Endothelial cell of hepatic sinusoid (primary cell): ENCODE data around the gene NFIC.
"Not testable (repeated sequence)": the region's sequence is repeated elsewhere in the genome, so short reads cannot be mapped to it uniquely, and the experiment has no call there.

Source experiments
- in situ Hi-C: cut with HindIII; loops from 2 replicates; pipeline ENCODE4 v1.10.0; 2017; ENCODE audit warnings: low sequenced_read_pairs

Gene NFIC

DNA sequence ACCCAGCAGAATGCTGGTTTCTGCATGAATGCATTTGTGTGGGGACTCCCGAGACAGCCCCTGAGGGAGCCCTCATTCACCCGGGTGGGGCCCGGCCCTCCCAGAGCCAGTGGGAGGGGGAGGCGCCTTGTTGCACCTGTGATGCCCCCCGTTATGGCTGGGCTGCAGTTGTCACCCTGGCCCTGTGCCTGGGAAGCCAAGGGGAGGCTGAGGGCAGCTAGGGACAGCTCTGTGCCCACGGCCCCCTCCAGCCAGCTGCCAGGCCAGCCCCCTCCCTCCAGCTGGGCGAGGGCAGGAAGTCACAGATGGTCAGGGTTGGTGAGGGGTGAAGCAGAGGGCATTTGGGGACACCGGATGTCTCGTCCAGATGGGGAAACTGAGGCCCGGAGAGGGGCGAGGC, 26.1 kb downstream of the NFIC start:
- in situ Hi-C loops = no loop called here

DNA sequence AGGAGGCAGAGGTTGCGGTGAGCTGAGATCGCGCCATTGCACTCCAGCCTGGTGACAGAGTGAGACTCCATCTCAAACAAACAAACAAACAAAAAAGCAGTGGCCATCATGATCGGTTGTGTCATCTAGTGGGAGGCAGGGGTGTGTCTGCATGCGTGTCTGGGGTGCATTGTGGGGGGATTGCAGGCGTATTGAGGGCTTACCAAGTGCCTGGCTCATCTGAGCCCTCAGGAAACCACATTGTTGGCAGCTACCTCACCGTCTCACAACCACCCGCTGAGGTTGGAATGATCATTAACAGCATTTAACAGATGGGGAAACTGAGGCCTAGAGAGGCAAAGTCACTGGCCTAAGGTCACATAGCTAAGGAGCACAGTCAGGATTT, 30.5 kb downstream of the NFIC start:
- in situ Hi-C loops = no loop called here

DNA sequence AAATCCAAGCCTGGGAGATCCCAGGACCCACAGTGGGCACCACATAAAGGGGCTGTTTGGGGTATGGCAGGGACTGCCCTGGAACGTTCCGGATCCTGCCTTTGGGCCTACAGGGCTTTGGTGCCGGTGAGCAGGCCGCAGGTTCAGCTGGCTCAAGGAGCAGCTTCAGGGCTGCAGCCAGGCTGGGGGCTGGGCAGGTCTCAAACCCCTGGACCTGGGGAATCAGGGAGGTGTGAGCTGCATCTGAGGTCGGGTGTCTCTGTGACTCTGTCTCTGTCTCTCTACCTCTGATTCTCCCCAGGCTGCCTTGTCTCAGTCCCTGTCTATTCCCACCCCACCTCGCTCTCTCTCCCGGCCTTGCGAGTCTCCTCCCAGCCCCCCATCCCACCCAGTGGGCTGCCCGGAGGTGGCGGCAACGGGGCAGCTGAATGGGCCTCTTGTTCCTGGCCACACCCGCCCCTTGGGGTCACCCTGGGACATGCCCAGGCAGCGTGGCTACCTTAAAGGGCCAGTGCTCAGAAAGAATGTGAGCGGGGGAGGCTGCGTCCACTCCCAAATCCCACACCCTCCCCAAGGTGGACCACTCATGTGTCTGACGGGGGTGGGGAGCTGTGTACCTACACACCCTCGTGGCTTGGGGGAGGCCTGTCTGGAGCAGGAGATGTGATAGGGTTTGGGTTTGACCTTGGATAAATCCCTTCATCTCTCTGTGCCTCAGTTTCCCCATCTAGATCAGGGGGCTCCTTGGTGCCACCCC, 31.1 kb downstream of the NFIC start:
- in situ Hi-C loops = no loop called here

DNA sequence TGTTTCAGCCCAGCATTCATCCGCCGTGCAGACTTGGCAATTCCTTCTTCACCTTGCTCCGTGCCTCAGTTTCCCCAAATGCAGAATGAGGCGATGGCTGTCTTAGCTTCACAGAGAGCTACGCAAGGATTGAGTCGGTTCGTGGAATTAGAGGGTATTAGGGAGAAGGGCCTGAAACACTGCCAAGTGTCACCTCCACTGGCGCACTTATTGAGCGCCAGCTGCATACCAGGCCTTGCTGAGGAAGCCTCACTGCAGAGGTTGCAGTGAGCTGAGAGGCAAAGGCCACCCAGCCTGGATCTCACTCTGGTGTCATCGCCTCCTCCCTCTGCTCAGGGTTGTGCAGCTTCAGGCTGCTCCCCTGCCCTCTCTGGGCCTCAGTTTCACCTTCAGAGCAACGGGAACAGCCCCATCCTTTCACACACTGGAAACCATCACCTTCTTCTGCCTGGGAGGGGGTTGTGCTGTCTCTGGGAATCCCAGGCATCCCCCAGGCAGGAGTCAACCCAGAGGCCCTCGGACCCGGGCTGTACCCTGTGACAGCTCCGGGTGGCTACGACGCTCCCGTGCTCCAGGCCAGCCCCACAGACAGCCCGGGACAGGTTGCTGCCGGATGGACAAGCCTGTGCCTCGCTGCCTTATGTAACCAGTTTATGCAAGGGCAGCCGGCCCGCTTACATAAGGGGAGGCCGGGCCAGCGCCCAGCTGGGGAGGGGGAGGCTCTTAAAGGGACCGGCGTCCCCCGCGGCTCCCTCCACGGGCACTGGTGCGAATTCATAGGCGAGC, 31.9 kb downstream of the NFIC start:
- in situ Hi-C loops = no loop called here

DNA sequence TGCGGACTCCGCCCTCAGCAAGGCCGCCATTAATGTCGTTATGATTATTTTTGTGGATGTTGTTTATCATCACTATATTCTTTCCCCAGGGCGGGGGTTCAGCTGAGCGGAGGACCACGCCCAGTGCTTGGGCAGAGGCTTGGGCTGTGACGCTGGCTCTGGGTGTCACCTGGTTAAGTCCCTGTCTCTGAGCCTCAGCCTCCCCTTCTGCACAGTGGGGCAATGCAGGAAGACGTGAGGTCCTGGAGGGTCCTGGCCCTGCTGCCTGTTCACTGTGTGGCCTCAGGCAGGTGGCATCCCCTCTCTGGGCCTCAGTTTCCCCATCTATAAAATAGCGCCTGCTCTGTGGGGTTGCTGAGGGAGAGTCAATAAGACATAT, 32.5 kb downstream of the NFIC start:
- in situ Hi-C loops = no loop called here

DNA sequence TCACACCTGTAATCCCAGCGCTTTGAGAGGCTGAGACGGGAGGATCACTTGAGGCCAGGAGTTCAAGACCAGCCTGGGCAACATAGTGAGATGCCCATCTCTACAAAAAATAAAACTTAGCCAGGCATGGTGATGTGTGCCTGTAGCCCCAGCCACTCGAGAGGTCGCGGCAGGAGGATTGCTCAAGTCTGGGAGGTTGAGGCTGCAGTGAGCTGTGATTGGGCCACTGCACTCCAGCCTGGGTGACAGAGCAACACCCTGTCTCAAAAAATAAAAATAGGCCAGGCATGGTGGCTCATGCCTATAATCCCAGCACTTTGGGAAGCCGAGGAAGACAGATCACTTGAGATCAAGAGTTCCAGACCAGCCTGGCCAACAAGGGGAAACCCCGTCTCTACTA, 32.9 kb downstream of the NFIC start:
- in situ Hi-C loops = not testable (repeated sequence)

DNA sequence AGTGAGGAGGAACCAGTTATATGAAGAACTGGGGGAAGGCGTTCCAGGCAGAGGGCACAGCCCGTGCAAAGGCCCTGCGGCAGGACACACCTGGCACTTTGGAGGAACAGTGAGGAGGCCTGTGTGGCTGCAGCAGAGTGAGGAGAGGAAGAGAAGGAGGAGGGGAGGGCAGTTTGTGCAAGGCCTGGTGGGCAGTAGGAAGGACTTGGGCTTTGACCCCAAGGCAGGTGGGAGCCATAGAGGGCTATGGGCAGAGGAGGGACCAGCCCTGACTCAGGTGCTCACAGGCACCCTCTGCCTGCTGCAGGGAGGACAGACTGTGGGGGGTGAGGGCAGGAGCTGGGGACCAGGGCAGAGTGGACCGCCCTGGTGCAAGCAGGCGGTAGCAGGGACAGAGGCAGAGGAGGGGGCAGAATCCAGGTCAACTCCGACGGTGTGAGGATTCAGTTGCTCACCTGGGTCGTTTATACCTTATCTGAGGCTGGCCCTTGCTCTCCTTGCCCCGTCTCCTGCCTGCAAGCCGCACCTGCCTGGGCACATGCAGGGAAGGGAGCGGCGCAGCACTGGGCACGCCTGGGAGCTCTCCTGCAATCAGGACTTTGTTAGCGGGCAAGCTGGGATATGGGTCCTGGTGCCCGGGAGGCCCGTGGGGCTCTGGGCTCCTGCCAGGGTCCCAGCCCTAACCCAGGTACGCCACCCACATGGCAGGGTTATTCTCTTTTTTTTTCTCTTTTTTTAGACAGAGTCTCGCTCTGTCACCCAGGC, 34.8 kb downstream of the NFIC start:
- in situ Hi-C loops = no loop called here

DNA sequence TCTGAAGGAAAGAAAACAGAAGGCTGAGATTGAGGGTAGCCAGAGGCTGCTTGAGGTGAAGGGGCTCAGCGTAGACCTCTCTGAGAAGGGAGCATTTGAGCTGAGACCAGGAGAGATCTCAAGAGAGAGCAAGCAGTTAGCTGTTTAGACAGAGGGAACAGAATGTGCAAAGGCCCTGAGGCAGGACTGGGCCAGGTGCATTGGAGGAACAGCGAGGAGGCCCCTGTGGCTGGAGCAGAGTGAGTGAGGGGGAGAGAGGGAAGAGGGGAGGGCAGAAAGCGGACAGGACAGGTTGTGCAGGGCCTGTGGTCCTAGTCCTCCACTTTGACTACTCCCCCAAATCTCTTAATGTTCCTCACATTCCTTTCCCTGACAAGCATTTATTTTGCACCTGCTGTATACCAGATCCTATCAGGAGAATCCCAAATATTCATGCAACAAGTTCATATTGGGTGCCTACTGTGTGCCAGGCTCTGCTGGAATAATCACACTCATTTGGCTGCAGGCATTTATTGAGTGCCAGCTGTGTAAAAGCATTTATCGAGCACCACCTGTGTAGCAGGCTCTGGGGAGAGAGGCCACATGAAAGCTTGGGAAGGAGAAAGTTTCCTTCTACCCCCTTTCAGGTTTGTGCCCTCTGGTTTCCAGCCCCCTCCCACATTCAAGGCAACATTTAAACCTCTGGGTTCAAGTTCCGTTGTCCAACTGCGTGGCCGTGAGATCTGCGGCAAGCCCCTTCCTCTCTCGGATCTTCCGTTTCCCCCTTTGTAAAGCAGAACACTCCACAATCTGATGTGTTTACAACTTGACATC, 36.5 kb downstream of the NFIC start:
- in situ Hi-C loops = no loop called here

DNA sequence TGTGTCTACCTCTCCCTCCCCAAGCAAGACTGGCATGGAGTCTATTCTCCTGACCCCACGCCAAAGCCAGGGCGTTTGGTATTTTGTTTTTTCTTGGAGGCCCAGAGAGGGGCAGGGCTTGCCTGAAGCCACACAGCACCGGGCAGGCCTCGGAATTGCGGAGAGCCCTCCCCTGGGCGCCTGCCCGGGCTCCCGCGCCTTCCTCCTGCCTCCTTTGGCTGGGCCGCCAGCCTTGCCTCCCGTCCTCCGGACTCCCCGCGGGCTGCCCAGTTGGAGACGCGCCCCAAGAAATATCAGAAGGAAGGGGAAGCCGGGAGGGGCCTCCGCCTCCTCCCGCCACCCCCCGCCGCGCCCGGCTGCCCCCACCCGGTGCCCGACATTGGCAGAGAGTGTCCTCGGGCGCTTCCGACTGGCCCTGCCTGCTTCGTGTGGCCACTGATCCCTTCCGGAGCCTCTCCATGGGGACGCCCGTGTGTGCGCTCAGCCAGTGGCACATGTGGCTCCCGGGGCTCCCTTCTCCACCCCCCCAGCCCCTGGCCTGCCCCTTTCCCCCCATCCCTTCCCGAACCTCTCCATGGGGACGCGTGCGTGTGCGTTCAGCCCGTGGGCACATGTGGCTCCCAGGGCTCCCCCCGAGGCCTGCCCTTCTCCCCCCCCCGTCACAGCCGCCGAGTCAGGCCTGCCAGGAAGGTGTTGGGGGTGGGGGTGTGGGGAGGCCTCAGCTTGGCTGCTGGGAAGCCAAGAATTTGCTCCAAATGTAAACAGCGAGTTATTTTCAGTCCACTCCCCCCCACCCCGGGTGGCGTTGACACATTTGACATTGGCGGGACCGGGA, 37.3 kb downstream of the NFIC start:
- in situ Hi-C loops = no loop called here

DNA sequence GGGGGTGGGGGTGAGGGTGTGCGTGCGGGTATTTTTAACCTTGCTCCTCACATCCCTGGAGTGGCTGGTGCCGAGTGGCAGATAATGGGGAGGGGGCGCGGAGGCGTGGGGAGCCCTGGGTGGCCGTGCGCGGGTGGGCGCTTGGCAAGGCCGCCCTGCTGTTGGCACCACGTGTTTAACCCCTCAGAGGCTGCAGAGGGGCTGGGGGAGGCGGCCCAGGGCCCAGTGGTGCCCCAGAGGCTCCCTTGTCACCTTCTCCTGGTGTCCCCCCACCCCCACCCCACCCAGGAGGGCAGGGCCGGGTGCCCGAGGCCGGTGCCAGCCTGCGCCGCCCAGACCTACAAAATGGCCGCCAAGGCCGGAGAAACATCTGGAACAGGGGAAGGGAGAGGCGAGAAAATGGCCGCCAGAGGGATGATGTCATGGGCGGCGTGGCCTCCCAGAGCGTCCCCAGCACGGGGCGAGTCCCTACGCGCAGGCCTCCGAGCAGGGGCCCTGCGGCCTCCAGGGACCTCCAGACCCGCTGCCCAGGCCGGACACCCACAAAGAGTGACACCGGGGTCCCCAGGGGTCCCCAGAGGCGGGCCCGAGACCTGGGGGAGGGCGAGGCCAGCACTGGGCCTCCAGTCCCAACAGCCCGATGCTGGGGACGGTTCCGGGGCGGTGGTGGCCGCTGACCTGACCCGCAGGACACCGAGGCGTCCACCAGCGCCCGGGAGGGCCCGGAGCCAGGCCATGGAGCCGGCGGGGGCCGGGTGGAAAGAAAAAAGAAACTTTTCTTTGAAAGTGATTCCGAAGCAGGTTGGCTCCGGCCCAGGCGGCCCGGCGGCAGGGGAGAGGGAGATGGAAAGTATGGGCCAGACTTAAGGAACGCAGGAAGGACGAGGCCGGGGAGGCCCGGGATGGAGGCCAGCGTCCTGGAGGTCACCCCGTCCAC, 38.2 kb downstream of the NFIC start:
- in situ Hi-C loops = no loop called here

DNA sequence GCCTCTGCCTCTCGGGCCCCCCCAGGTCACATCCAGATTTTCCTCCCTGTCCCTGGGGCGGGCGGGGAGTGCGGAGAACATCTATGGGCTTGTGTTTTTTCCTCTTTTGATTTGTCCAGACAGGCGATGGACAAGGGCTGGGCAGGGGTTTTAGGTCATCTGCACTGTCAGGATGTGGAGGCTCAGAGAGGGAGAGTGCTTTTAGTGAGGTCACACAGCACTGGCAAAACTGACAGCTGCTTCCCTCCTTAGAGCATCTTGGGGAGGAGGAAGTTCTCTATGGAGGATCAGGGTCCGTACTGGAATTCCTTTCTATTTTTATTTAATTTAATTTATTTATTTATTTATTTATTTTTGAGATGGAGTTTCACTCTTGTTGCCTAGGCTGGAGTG, 38.9 kb downstream of the NFIC start:
- in situ Hi-C loops = no loop called here

DNA sequence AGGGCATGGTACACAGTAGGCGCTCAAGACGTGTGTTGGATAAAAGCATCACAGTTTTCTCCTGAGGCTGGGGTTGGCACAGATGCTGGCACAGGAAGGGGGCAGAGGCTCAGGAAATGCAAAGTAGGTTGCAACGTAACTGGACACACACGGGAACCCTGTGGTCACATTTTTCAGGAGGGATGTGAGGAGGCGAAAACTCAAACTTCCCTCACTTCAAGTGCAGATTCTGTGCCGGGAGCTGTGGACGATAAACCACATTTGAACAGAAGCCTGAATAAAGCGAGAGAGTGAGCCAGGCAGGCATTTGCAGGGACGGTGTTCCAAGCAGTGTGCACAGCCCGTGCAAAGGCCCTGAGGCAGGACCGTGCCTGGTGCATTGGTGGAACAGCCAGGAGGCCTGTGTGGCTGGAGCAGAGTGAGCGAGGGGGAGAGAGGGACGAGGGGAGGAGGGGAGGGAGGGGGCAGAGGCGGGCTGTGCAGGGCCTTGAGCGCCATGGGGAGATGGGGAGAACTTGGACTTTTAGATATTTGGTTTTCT, 40.3 kb downstream of the NFIC start:
- in situ Hi-C loops = no loop called here

DNA sequence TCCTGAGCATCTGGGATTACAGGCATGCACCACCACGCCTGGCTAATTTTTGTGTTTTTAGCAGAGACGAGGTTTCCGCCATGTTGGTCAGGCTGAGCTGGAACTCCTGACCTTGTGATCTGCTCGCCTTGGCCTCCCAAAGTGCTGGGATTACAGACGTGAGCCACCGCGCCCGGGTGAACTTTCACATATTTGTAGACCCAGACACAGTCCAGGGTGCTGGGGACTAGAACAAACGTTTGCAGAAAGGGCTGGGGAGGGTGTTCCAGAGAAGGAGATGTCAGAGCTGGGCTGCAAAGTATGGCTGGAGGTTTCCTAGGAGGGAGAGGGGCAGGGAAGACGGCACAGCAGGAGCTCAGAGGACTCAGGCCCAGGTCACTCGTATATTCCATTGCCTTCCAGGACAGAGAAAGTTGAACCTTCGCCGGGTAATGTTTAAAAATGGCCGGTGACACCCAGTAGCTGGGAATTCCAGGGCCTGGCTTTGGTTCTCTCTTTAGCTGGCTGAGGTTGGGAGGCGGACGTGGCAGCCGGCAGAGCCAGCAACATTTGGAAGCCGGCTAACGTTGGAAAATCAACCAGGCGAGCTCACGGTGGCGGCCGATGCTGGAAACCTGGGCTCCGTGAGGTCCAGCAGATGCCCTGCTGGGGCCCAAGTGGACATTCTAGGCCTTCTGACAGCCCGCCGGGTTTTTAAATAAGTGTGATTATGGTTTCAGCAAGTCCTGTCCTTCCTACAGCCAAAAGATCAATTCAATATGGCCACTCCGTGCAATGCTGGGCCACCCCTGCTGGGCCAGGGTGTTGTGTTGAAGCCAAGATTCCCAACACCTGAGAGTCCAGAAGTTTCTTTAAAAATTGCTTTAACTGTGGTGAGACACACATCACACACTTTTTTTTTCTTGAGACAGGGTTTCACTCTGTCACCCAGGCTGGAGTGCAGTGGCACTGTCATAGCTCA, 41.5 kb downstream of the NFIC start:
- in situ Hi-C loops = no loop called here

DNA sequence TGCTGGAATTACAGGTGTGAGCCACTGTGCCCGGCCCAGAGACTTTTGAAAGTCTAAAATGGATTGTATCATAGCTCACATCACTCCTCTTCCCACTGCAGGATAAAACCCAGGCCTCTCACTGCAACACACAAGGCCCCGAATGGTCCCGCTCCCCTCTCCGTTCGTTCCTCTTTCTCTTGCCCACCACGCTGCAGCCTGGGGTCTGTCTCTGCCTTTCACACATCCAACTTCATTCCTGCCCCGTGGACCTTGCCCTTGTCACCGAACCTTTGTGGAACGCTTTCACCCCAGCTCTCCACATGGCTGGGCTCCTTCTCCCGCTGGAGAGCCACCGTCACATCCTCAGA, 42.6 kb downstream of the NFIC start:
- in situ Hi-C loops = no loop called here

DNA sequence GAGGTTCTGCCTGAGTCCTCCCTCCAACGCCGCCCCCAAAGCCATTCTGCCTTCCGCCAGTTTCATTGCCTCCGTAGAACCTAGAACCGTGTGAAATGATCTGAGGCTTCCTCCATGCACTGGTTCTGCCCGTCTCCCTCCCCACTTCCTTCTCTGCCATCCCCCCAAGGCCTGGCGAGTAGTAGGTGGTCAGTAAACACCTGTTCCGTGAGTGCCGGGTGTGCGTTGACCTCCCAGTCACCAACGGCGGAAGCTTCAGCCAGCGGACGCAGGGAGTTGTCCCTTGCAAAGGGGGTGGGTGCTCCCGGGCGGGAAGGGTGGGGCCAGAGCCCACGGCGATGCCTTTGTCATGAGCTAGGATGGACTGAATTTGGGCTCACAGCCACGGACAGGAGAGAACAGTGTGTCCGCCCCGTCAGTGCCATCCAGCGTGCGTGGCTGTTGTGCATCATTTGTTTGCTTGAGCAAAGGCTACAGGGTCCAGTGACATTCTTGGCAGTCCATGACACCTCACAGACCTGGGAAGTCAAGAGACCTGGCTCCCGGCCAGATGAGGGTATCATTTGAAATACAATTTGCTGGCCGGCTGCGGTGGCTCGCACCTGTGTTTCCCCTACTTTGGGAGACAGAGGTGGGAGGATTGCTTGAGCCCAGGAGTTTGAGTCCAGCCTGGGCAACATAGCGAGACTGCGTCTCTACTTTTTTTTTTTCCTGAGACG, 43.1 kb downstream of the NFIC start:
- in situ Hi-C loops = no loop called here

DNA sequence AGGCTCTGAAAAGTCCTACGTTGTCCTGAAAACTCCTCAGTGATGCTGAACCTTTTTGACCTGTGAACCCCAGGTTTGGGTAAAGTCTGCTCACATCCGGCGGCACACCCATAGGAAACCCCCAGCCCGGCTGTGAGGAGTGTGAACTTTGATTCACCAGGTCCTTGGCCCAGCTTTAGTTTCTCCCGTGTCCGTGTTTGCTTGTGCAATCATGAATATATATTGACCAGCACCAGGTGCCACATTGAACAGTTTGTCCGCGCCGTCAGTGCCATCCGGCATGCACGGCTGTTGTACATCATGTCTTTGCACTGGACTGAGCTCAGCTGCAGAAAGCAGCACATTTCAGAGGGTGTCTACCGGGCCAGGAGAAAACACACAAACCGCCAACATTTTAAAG, 45.3 kb downstream of the NFIC start:
- in situ Hi-C loops = no loop called here

DNA sequence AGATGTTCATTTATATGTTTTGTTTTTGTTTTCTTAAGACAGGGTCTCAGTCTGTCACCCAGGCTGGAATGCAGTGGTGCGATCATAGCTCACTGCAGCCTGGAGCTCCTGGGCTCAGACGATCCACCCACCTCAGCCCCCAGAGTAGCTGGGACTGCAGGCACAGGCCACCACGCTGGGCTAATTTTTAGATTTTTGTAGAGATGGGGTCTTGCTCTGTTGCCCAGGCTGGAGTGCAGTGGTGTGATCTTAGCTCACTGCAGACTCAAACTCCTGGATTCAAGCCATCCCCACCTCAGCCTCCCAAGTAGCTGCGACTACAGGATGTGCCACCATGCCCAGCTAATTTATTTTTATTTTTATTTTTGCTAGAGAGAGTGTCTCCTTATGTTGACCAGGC, 45.7 kb downstream of the NFIC start:
- in situ Hi-C loops = no loop called here
